ENCODE measurements around the gene FRY. TPM values are rescaled to one million over a fixed set of nuclear protein-coding genes. Genes with fewer than 3 reads are reported as not detected.

The FRY gene
- total and polyA plus RNA-seq, 10 donors = 0.80 to 30.0 (median 23.5) TPM

- peak overlapping the region in 7 of 8 donors; percentile 2 to 75 (median 60) for H3K27ac ChIP-seq
- no peaks in the 10 kb centered on the region for H3K27me3 ChIP-seq (replicated peaks in 1 of 7)
- no peak for DNase-seq
- H3K36me3 ChIP-seq = no peaks in the 10 kb centered on the region
- intact Hi-C loops (cut with DNase I; ENCODE audit: low total_unique reads) = no loop called here
- TF ChIP-seq, protein P1, sequence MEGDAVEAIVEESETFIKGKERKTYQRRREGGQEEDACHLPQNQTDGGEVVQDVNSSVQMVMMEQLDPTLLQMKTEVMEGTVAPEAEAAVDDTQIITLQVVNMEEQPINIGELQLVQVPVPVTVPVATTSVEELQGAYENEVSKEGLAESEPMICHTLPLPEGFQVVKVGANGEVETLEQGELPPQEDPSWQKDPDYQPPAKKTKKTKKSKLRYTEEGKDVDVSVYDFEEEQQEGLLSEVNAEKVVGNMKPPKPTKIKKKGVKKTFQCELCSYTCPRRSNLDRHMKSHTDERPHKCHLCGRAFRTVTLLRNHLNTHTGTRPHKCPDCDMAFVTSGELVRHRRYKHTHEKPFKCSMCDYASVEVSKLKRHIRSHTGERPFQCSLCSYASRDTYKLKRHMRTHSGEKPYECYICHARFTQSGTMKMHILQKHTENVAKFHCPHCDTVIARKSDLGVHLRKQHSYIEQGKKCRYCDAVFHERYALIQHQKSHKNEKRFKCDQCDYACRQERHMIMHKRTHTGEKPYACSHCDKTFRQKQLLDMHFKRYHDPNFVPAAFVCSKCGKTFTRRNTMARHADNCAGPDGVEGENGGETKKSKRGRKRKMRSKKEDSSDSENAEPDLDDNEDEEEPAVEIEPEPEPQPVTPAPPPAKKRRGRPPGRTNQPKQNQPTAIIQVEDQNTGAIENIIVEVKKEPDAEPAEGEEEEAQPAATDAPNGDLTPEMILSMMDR (IDR thresholded peaks at IDR 0.05 in 8 of 11, conservative IDR thresholded peaks at IDR 0.05 in 3 of 11) = no peak
- TF ChIP-seq POLR2A (IDR thresholded peaks at IDR 0.05) = no peak
- TF ChIP-seq POLR2AphosphoS5 (IDR thresholded peaks at IDR 0.05) = no peak
- H3K4me3 ChIP-seq = no peak overlapping the region
- WGBS, 5 donors = 43 to 54% (median 52%) methylated on average over 5 of the region's 5 CpGs
- H3K9me3 ChIP-seq = no peaks in the 10 kb centered on the region
- peaks cover 3 to 56% (median 37%) of the 10 kb centered on the region in 6 donors for H3K4me1 ChIP-seq
Measured at GRCh38 chr13:32114284-32114950, 82.8 kb downstream of the FRY start.

- H3K27me3 ChIP-seq (replicated peaks in 1 of 7) = no peaks in the 10 kb centered on the region
- H3K4me1 ChIP-seq = peaks cover 3 to 56% (median 37%) of the 10 kb centered on the region in 6 donors
- 5 to 17% (median 12%) methylated on average over 2 of the region's 2 CpGs for WGBS, 5 donors
- TF ChIP-seq, protein P1 (IDR thresholded peaks at IDR 0.05 in 8 of 11, conservative IDR thresholded peaks at IDR 0.05 in 3 of 11) = no peak
- TF ChIP-seq POLR2AphosphoS5 (IDR thresholded peaks at IDR 0.05) (no peak), POLR2A (IDR thresholded peaks at IDR 0.05) (no peak)
- no peaks in the 10 kb centered on the region for H3K9me3 ChIP-seq
- intact Hi-C loops (cut with DNase I; ENCODE audit: low total_unique reads) = no loop called here
- H3K36me3 ChIP-seq = no peaks in the 10 kb centered on the region
- no peak for DNase-seq
- peak overlapping the region in 7 of 8 donors; percentile 2 to 75 (median 60) for H3K27ac ChIP-seq
- no peak overlapping the region for H3K4me3 ChIP-seq
Measured at GRCh38 chr13:32115066-32115465, 83.5 kb downstream of the FRY start.

DNA sequence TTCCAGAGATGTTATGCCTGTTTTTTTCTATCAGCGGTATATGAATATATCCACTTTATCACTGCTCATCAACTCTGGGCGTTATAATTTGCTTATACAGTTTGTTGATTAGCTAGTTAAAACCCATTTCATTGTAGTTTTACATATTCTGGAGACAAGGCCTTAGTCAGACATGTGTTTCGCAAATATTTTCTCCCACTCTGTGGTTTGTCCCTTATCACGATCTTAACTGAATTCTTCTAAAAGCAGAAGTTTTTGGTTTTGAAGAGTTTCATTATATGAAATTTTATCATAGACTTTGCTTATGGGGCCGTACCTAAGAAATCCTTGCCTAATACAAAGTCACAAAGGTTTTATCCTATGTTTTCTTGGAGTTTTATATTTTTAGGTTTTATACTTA is 84.6 kb downstream of the FRY start:
- Histone ChIP-seq H3K27ac (peak overlapping the region in 5 of 8 donors; percentile 44 to 75 (median 60)), H3K4me1 (peaks cover 3 to 56% (median 37%) of the 10 kb centered on the region in 6 donors), H3K27me3 (replicated peaks in 1 of 7) (no peaks in the 10 kb centered on the region), H3K9me3 (no peaks in the 10 kb centered on the region), H3K4me3 (no peak overlapping the region), H3K36me3 (no peaks in the 10 kb centered on the region)
- TF ChIP-seq POLR2AphosphoS5 (IDR thresholded peaks at IDR 0.05) (no peak), POLR2A (IDR thresholded peaks at IDR 0.05) (no peak)
- TF ChIP-seq, protein P1 (IDR thresholded peaks at IDR 0.05 in 8 of 11, conservative IDR thresholded peaks at IDR 0.05 in 3 of 11) = no peak
- no peak for DNase-seq
- intact Hi-C loops (cut with DNase I; ENCODE audit: low total_unique reads) = no loop called here
- WGBS, 5 donors = 35 to 55% (median 47%) methylated on average over 5 of the region's 5 CpGs

DNA sequence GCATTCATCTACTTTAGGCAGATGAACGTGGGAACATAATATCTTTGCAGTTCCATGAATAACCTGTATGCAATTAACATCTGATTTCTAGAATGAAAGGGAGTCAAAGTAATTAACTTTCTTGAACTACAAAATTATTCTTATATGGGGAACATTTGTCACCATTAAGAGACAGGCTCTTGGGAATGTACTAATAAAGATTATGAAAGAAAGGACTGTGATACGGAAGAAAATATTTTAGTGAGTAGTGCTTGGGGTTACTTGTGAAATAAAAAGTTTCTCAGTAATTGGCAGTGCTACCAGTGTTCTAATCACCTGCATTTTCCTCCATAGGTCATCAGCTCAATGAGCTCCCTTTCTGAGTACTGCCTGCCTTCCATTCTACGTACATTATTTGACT is 85.4 kb downstream of the FRY start:
- no peak for DNase-seq
- no peak overlapping the region for H3K4me3 ChIP-seq
- intact Hi-C loops (cut with DNase I; ENCODE audit: low total_unique reads) = no loop called here
- H3K27me3 ChIP-seq (replicated peaks in 1 of 7) = no peaks in the 10 kb centered on the region
- 50 to 67% (median 64%) methylated on average over 3 of the region's 3 CpGs for WGBS, 5 donors
- no peaks in the 10 kb centered on the region for H3K36me3 ChIP-seq
- peaks cover 0 to 1% (median 0%) of the 10 kb centered on the region in 8 donors for H3K9me3 ChIP-seq
- peak overlapping the region in 7 of 8 donors; percentile 49 to 75 (median 60) for H3K27ac ChIP-seq
- no peak for TF ChIP-seq POLR2A (IDR thresholded peaks at IDR 0.05)
- TF ChIP-seq, protein P1 (IDR thresholded peaks at IDR 0.05 in 8 of 11, conservative IDR thresholded peaks at IDR 0.05 in 3 of 11) = no peak
- TF ChIP-seq POLR2AphosphoS5 (IDR thresholded peaks at IDR 0.05) = no peak
- H3K4me1 ChIP-seq = peaks cover 3 to 56% (median 35%) of the 10 kb centered on the region in 6 donors
